Tibial nerve (tissue), 4 donors: ENCODE results near the gene SLC12A7.

Experiments used
- EP300 ChIP-seq, 2 donors: sonication (generic); formaldehyde crosslinking; IDR thresholded peaks; one replicate each; pipeline ENCODE4 v1.6.1; 2017; ENCODE audit warnings: antibody characterized with exemption in 2 of 2, mild to moderate bottlenecking in 1 of 2
- POLR2A ChIP-seq, 2 donors: fragments of 450-650 bp; IDR thresholded peaks; one replicate each; pipeline ENCODE4 v1.6.1; 2017; ENCODE audit warnings: antibody characterized with exemption in 2 of 2, mild to moderate bottlenecking in 2 of 2, moderate library complexity in 2 of 2
- TF ChIP-seq, protein P1 (sequence below), 5 experiments: fragments of 200-600 bp in 3 of 5; fragments of 450-650 bp in 2 of 5; sonication (generic) in 3 of 5; IDR thresholded peaks; one replicate each; pipeline ENCODE4 v1.5.1; 2016 to 2019; ENCODE audit warnings: antibody characterized with exemption in 5 of 5, mild to moderate bottlenecking in 3 of 5, moderate library complexity in 2 of 5

DNA sequence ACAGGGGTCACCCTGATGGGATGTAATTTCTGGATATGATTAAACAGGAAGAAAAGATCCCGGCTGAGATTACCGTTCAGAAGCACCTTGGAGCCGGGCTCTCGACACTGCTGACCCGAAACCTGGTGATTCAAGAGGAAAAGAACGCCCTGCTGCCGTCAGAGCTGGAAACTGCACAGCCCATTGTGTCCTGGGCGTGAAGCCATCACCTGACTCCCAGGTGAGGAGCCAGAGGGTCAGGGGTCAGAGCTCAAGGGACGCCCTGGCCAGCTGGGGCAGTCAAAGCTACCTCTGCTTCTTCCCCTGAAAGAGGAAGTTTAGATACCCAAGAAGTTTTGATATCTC, 17.8 kb upstream of the SLC12A7 start:
- TF ChIP-seq, protein P1, sequence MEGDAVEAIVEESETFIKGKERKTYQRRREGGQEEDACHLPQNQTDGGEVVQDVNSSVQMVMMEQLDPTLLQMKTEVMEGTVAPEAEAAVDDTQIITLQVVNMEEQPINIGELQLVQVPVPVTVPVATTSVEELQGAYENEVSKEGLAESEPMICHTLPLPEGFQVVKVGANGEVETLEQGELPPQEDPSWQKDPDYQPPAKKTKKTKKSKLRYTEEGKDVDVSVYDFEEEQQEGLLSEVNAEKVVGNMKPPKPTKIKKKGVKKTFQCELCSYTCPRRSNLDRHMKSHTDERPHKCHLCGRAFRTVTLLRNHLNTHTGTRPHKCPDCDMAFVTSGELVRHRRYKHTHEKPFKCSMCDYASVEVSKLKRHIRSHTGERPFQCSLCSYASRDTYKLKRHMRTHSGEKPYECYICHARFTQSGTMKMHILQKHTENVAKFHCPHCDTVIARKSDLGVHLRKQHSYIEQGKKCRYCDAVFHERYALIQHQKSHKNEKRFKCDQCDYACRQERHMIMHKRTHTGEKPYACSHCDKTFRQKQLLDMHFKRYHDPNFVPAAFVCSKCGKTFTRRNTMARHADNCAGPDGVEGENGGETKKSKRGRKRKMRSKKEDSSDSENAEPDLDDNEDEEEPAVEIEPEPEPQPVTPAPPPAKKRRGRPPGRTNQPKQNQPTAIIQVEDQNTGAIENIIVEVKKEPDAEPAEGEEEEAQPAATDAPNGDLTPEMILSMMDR (IDR thresholded peaks at IDR 0.05) = no peak
- no peak for TF ChIP-seq EP300 (IDR thresholded peaks at IDR 0.05)
- no peak for TF ChIP-seq POLR2A (IDR thresholded peaks at IDR 0.05)
